ENCODE data around the gene MTMR10.

MTMR10 gene

DNA sequence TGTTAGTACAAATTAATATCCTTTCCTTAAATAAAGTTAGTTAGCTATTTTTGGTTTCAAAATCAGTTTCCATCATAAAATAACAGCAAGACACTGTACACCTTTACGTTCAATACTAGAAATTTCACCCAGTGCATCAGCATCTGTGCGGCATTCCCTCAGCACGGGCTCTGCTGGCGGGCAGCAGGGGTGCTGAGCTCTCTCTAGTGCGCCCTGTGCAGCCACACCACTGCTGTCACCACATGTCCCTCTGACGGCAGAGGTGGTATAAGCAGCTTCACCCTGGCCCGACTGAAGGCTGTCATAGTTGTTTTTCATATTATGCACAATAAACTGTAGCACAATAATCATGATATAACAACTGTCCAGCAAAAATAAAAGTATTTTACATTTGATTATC is 52.3 kb downstream of the MTMR10 start:
- H3K9me3 ChIP-seq (ENCODE audit: control insufficient read depth, low read length), result no peaks in the 10 kb centered on the region
- no peak overlapping the region for H3K27ac ChIP-seq
- H3K36me3 ChIP-seq (ENCODE audit: control insufficient read depth, insufficient read depth, low read length), result no peaks in the 10 kb centered on the region
- no peak overlapping the region for H3K9ac ChIP-seq
- no peaks in the 10 kb centered on the region for H3K4me1 ChIP-seq
- H3K27me3 ChIP-seq (ENCODE audit: control insufficient read depth, insufficient read depth, low read length), result no peaks in the 10 kb centered on the region
- H3K79me2 ChIP-seq, result no peaks in the 10 kb centered on the region
- TF ChIP-seq, protein P1, sequence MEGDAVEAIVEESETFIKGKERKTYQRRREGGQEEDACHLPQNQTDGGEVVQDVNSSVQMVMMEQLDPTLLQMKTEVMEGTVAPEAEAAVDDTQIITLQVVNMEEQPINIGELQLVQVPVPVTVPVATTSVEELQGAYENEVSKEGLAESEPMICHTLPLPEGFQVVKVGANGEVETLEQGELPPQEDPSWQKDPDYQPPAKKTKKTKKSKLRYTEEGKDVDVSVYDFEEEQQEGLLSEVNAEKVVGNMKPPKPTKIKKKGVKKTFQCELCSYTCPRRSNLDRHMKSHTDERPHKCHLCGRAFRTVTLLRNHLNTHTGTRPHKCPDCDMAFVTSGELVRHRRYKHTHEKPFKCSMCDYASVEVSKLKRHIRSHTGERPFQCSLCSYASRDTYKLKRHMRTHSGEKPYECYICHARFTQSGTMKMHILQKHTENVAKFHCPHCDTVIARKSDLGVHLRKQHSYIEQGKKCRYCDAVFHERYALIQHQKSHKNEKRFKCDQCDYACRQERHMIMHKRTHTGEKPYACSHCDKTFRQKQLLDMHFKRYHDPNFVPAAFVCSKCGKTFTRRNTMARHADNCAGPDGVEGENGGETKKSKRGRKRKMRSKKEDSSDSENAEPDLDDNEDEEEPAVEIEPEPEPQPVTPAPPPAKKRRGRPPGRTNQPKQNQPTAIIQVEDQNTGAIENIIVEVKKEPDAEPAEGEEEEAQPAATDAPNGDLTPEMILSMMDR (IDR thresholded peaks at IDR 0.05), result no peak
- no peak overlapping the region for H3K4me3 ChIP-seq (ENCODE audit: low read depth, low read length)
- H2AFZ ChIP-seq, result no peak overlapping the region
- H3K4me2 ChIP-seq (ENCODE audit: low read length), result no peak overlapping the region

DNA sequence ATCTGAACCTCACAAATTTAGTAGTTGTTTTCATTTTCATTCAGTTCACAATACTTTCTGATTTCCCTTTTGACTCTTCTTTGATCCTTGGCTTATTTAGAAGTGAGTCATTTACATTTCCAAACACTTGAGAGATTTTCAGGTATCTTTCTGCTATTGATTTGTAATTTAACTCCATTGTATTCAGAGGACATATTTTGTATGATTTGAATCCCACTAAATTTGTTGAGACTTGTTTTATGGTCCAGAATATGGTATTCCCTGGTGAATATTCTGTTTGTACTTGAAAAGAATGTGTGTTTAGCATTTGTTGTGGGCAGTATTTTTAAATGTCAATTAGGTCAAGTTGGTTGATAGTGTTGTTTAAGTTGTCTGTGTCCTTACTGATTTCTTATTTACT is 58.1 kb downstream of the MTMR10 start:
- no peaks in the 10 kb centered on the region for H3K27me3 ChIP-seq (ENCODE audit: control insufficient read depth, insufficient read depth, low read length)
- no peak overlapping the region for H3K4me3 ChIP-seq (ENCODE audit: low read depth, low read length)
- H2AFZ ChIP-seq, result no peak overlapping the region
- no peaks in the 10 kb centered on the region for H3K79me2 ChIP-seq
- no peaks in the 10 kb centered on the region for H3K36me3 ChIP-seq (ENCODE audit: control insufficient read depth, insufficient read depth, low read length)
- no peaks in the 10 kb centered on the region for H3K9me3 ChIP-seq (ENCODE audit: control insufficient read depth, low read length)
- no peak overlapping the region for H3K9ac ChIP-seq
- TF ChIP-seq, protein P1 (IDR thresholded peaks at IDR 0.05), result no peak
- H3K4me1 ChIP-seq, result no peaks in the 10 kb centered on the region
- no peak overlapping the region for H3K27ac ChIP-seq
- no peak overlapping the region for H3K4me2 ChIP-seq (ENCODE audit: low read length)

DNA sequence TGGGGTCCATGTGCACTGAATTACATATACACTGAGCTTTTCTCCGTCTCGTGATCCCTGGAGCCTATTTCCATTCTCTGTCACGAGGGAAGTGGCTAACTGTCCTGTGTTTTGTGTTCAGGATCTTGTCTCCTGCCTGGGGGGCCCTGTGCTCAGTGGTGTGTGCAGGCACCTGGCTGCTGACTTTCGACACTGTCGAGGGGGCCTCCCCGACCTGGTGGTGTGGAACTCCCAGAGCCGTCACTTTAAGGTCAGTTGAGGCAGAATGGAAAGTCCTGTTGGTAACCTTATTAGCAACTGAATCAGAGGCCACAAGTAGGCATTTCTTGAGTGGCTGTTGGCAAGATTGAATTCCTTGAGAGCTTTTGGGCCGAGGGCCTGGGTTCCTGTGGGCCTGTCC is 61.0 kb downstream of the MTMR10 start:
- H3K27me3 ChIP-seq (ENCODE audit: control insufficient read depth, insufficient read depth, low read length), result no peaks in the 10 kb centered on the region
- H3K4me2 ChIP-seq (ENCODE audit: low read length), result no peak overlapping the region
- H3K27ac ChIP-seq, result no peak overlapping the region
- H3K9me3 ChIP-seq (ENCODE audit: control insufficient read depth, low read length), result no peaks in the 10 kb centered on the region
- no peaks in the 10 kb centered on the region for H3K36me3 ChIP-seq (ENCODE audit: control insufficient read depth, insufficient read depth, low read length)
- H2AFZ ChIP-seq, result no peak overlapping the region
- H3K4me3 ChIP-seq (ENCODE audit: low read depth, low read length), result no peak overlapping the region
- H3K79me2 ChIP-seq, result no peaks in the 10 kb centered on the region
- TF ChIP-seq, protein P1 (IDR thresholded peaks at IDR 0.05), result no peak
- H3K4me1 ChIP-seq, result no peaks in the 10 kb centered on the region
- H3K9ac ChIP-seq, result no peak overlapping the region

DNA sequence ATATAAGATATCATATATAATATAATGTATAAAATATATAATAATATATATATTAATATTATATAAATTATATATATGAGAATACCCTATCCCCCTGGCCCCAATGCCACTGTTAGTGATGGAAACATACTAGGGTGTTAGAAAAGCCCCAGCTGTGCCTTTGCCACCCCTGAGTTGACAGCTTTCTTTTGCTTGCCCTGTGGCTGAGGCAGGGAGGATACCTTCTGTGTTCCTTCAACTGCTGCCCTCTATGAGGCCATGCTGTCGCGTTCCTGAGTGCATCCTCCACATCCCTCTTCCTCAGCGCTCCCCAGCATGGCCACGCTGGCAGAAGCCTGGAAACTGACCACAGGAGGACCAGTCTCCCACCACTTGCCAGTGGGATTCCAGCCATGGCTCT is 61.4 kb downstream of the MTMR10 start:
- H3K9me3 ChIP-seq (ENCODE audit: control insufficient read depth, low read length), result no peaks in the 10 kb centered on the region
- H3K79me2 ChIP-seq, result no peaks in the 10 kb centered on the region
- H3K9ac ChIP-seq, result no peak overlapping the region
- H3K27ac ChIP-seq, result no peak overlapping the region
- no peaks in the 10 kb centered on the region for H3K27me3 ChIP-seq (ENCODE audit: control insufficient read depth, insufficient read depth, low read length)
- no peak overlapping the region for H3K4me3 ChIP-seq (ENCODE audit: low read depth, low read length)
- no peaks in the 10 kb centered on the region for H3K36me3 ChIP-seq (ENCODE audit: control insufficient read depth, insufficient read depth, low read length)
- H3K4me1 ChIP-seq, result no peaks in the 10 kb centered on the region
- TF ChIP-seq, protein P1 (IDR thresholded peaks at IDR 0.05), result no peak
- no peak overlapping the region for H3K4me2 ChIP-seq (ENCODE audit: low read length)
- no peak overlapping the region for H2AFZ ChIP-seq

DNA sequence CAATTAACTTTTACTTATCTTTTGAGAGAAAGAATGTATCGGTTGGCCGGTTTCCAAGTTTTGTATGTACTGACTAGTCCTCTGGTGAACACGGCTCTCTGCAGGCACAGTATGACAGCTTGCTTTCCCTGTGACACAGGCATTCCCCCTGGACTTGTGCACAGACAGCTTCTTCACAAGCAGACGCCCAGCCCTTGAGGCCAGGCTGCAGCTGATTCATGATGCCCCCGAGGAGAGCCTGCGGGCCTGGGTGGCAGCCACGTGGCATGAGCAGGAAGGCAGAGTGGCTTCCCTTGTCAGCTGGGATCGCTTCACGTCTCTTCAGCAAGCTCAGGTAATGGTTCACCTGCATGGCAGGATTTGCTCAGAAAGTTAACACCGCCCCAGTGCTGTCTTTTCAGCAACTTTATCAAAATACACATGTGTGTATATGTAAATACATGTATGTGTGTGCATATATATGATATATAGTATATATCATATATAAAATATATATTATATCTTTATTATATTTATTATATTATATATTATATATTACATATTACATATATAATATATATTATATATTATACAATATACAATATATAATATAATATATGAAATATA is 62.3 kb downstream of the MTMR10 start:
- H3K4me3 ChIP-seq (ENCODE audit: low read depth, low read length), result no peak overlapping the region
- H3K36me3 ChIP-seq (ENCODE audit: control insufficient read depth, insufficient read depth, low read length), result no peaks in the 10 kb centered on the region
- no peaks in the 10 kb centered on the region for H3K79me2 ChIP-seq
- H3K27ac ChIP-seq, result no peak overlapping the region
- no peak overlapping the region for H3K4me2 ChIP-seq (ENCODE audit: low read length)
- no peaks in the 10 kb centered on the region for H3K4me1 ChIP-seq
- no peak overlapping the region for H3K9ac ChIP-seq
- no peak overlapping the region for H2AFZ ChIP-seq
- no peaks in the 10 kb centered on the region for H3K9me3 ChIP-seq (ENCODE audit: control insufficient read depth, low read length)
- no peaks in the 10 kb centered on the region for H3K27me3 ChIP-seq (ENCODE audit: control insufficient read depth, insufficient read depth, low read length)
- TF ChIP-seq, protein P1 (IDR thresholded peaks at IDR 0.05), result no peak
